Renal cortex interstitium (tissue), 11 donors: Measurements from ENCODE around the gene GPR153. TPM values are rescaled to one million over a fixed set of nuclear protein-coding genes. Genes with fewer than 3 reads are reported as not detected.

Source experiments
- DNase-seq, 11 donors: peaks; one replicate each; pipeline ENCODE4 v3.0.0-alpha.2; 2013; ENCODE audit warnings: low read depth in 9 of 11, low spot score in 4 of 11; ENCODE audit errors: extremely low read depth in 1 of 11
- polyA plus RNA-seq, 3 donors: library from polyadenylated mRNA; unstranded; fragments of 120-200 nt; gene quantifications; one replicate each; pipeline ENCODE4 v1.2.1, GENCODE V29; 2013; ENCODE audit not compliant: insufficient read length in 3 of 3

Gene GPR153
- polyA plus RNA-seq, 3 donors = 4.7 to 8.7 (median 6.9) TPM

GRCh38 chr1:6244401-6245049 lies 16.4 kb downstream of the GPR153 start:
- DNase-seq = no peak

DNA sequence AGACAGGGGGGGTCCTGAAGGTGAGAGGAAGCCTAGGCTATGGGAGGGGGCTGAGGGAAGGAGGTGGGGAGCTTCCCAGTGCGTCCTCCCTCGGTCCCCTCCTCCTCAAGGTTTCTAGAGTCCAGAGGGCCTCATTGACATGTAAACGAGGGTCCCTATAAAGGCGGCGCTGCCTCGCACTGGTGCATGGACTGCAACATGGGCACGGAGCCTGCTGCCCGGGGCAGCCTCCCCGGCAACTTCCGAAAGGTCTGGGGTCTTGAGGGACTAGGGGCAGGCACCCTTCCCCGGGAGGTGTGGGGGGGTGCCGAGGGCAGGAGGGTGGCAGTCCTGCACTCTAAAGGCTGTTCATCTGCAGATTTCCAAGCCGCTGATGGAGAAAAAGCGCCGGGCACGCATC lies 16.9 kb downstream of the GPR153 start, which contains the start of gene HES3:
Gene HES3, plus strand, starts transcription at position 187 of the 400 bp plus-strand sequence. Its CDS starts 187 bp downstream, at position 374.
- DNase-seq = no peak

DNA sequence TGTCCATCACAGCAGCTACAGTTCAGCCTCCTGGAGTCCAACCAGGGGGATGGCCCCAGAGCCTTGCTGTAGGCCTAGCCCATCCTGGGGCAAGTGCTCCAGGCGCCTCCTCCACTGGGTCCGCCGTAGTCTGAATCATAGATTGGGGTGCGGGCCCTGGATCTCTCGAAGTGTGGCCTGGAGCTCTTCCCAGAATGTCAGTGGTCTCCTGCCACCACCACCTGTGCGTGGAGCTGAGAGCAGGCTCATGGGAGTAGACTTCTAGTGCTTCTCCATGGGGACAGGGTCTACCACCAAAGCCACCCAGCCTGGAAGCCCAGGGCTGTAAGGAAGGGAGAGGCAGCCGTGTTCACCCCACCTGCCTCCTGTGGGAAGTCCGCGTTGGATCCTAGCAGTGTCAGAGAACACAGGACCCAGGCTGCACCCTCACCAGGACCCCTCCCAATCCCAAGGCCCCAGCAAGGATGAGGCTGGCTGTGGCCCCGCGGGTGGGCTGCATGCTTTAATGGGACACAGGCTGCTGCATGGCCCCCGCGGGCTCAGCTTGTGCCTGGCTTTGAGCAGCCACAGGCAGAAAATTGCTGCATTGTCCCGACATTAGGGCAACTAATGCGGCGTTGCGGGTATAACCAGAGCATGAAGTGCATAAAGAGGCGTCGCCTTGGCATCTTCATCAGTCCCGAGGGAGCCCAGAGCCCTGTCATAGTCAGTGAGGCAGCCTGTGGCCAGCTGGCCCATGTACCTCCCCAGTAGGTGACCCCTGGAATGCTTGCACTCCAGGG lies 17.7 kb downstream of the GPR153 start:
- no peak for DNase-seq

- DNase-seq = no peak
Measured at GRCh38 chr1:6241887-6242740, 18.8 kb downstream of the GPR153 start.

GRCh38 chr1:6241107-6241886 lies 19.6 kb downstream of the GPR153 start:
- no peak for DNase-seq

GRCh38 chr1:6239950-6240768 lies 20.7 kb downstream of the GPR153 start:
- DNase-seq = no peak

GRCh38 chr1:6239213-6239752 lies 21.6 kb downstream of the GPR153 start:
- DNase-seq = no peak

GRCh38 chr1:6237093-6237492 lies 23.8 kb downstream of the GPR153 start:
- DNase-seq = no peak

- no peak for DNase-seq
Measured at GRCh38 chr1:6235296-6235677, 25.6 kb downstream of the GPR153 start.

DNA sequence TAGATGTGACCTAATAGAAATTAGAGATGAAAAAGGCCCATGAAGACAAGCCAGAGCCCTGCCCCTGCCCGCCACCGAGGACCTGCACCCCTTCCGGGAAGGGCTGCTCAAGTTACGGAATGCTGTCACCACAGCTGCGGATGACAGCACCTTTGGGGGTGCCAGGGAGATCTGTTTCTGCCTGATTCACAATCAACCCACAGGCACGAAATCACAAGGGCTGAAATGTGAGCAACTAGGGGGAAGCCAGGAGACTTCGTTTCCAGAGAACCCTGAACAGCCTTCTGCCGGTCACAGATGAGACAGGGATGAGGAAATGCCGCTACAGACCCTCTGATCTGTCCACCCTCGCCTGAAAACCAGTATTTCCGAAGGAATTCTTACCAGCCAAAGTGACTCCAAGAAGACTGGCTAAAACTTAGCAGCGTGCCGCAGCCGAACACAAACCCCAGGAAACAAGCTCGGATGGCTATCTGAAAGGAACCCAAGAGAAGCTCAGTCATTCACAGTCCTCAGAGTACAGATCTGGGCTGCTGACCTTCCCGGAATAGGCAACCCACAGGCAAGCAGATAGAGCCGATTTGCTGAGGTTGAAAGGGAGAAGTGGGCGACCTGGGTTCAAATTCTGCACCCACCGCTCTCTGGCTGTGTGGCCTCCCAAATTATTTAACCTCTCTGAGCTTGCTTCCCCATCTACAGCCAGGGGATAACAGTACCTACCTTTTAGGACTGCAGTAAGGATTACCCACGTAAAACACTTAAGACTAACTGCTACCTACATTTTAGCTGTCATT lies 26.2 kb downstream of the GPR153 start:
- no peak for DNase-seq

GRCh38 chr1:6233376-6233775 lies 27.5 kb downstream of the GPR153 start:
- DNase-seq = no peak

- no peak for DNase-seq
Measured at GRCh38 chr1:6225651-6226050, 35.2 kb downstream of the GPR153 start.

GRCh38 chr1:6224718-6225117 lies 36.2 kb downstream of the GPR153 start:
- no peak for DNase-seq

DNA sequence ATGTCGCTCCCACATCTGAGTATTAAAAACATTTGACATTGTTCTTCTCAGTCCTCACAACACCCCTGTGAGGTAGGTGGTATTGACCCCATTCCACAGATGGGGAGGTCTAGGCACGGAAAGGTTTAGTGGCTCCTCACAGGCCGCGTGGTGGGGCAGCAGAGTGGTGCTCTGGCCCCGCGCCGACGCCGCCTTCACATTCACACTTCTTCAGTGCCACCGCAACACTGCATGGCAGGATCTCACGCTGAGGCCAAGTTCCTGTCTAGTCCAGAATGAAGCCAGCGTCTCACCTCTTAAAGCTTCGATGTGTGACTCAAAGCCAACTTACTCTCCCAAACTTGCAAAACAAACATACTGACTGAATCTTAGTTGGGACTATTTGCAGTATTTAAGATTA lies 37.3 kb downstream of the GPR153 start:
- no peak for DNase-seq

DNA sequence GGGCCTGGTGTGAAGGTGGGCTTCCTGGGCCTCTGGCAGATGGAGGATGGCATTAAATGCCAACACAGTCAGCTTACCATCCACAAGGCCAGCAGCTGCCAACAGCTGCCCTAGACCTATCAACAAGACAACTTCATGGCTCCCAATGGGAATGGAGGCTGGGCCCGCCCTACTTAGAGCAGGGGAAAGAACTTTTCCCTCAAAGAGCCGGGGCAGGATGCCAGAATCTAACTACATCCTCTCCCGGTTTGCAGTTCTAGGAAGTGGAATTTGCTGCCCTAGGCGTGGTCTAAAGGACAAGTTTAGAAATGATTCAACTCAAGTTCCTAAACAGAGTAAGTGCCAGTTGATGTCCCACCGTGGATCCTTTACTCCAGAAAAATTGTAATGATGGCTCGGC lies 38.3 kb downstream of the GPR153 start:
- no peak for DNase-seq

- DNase-seq = no peak
Measured at GRCh38 chr1:6221210-6221784, 39.6 kb downstream of the GPR153 start.

DNA sequence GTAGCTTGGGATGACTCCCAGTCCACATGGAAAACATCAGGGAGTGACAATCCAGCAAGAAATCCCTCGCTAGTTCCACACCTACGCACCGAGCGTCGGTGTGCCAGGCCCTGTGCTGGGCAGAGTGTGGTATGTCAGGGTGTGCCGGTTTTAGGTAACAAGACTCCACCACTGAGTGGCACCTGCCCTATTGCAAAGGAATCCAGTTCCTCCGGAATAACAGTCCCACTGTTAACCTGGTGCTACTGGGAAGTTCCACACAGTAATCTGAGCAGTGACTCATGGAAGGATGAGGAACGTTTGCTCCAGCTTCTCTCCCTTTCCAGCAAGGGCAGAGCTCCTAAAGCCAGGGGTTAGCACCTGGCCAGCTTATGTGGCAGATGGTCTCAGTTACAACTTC lies 40.7 kb downstream of the GPR153 start:
- DNase-seq = no peak
